HL-60/S4 treated with retinoic acid at 250 ng/mL for 4 days and 3 days (cell line): ENCODE results near the gene ZNF799.
"Not testable (repeated sequence)": the region's sequence is repeated elsewhere in the genome, so short reads cannot be mapped to it uniquely, and the experiment has no call there.

Source experiments
- in situ Hi-C: fragments of 300-500 bp; cut with MboI; formaldehyde crosslinking; loops from 2 replicates; pipeline ENCODE4 v1.7.0; 2022; ENCODE audit warnings: low sequenced_read_pairs

The ZNF799 gene

DNA sequence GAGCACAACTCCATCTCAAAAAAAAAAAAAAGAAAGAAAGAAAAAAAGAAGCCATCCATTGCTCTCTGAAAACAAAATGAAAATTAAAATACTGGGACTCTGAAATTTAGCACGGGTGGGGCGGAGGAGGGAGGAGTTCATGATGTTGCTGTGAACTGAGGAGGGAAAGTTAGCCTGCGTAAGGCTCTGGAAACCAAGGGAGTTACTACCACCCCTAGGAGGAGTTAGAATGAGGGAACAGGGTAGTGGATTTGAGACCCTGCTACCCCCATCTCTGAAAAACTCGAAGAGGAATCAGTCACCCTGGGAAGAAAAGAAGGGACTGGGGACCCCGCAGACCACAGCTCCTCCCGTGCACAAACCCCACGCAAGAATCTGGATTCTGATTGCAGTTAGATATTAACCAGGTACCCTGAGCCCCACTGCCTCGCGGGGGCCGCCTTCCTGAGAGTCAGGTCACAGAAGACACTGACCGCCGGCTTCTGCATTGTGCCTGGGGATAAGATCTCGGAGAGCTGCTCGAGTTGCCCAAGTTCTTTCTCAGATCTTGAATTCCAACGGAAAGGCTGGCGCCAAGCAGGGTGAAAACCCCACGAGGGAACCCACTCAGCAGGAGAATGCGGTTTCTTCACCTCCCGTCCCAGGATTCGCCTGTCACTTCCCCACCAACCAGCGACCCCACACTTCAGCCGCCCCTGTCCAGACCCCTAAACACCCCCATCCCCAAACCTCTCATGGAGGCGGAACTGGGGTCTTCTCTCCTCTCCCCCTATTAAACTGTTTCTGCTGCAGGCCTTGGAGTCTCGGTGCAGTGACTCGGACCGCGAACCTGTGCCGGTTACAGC, 36.5 kb downstream of the ZNF799 start:
- in situ Hi-C loops, result no loop called here

DNA sequence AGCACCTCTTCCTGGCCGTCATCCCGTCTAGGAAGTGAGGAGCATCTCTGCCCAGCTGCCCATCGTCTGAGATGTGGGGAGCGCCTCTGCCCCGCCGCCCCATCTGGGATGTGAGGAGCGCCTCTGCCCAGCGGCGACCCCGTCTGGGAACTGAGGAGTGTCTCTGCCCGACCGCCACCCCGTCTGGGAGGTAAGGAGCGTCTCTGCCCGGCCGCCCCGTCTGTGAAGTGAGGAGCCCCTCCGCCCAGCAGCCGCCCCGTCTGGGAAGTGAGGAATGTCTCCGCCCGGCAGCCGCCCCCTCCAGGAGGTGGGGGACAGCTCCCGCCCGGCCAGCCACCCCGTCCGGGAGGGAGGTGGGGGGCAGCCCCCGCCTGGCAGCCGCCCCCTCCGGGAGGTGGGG, 38.8 kb downstream of the ZNF799 start:
- in situ Hi-C loops, result not testable (repeated sequence)

DNA sequence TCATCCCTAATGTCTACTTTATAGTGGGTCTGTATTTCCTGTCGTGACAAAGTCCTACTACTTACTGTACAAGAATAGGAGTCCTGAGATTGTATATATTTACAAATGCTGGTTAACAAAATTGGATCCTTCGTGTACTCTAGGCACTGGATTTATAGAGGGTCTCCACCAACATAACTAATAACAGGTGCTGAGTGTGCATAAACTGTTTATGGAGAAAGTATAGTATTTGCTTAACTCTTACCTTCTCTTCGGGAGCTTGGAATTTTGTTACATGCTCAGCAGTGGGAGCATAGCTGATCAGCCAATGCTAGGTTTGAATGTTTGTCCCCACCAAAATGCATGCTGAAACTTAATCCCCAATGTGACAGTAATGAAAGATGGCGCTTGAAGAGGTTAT, 47.7 kb downstream of the ZNF799 start:
- in situ Hi-C loops, result no loop called here

DNA sequence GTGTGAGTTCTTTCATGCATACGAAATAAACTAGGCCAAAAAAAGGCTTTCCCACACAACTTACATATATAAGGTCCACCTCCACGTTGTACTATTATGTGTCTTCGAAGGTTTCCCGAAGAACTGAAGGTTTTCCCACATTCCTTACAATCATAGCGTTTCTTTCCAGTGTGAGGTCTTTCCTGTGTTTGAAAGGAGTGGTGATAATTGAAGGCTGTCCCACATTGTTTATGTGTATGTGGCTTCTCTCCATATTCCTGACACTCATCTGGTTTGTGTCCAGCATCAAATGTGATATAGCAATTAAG, 50.2 kb downstream of the ZNF799 start:
- in situ Hi-C loops, result no loop called here

DNA sequence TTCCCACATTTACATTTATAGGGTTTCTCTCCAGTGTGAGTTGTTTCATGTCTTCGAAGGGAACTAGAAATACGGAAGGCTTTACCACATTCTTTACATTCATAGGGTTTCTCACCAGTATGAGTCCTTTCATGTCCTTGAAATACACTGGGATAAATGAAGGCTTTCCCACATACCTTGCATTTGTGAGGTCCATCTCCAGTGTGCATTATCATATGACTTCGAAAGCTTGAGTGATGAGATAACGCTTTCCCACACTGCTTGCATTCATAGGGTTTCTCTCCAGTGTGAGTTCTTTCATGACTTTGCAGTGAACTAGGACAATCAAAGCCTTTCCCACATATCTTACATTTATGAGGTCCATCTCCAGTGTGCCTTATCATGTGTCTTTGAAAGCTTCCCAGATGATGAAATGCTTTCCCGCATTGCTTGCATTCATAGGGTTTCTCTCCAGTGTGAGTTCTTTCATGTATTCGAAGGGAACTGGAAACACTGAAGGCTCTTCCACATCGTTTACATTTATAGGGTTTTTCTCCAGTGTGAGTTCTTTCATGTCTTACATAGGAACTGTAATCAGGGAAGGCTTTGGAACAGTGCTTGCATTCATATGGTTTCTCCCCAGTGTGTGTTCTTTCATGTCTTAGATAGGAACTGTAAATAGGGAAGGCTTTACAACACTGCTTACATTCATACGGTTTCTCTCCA, 50.7 kb downstream of the ZNF799 start:
- in situ Hi-C loops, result no loop called here

DNA sequence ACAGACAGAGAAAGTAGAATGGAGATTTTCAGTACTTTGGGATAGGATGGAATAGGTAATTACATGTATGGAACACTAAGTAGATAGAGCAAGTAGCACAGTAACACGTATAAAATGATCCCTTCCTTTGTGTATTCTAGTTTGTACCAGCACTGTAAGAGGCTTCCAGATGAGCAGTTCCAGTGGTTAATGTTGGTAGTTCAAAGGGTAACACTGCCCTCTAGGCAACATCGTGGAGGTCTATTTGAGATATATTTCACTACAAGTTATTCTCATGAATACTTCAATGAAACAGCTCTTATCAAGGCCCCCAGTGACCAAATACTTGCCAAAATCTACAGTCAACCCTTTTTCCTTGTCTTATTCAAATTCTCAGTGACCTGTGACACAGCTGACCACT, 54.2 kb downstream of the ZNF799 start:
- in situ Hi-C loops, result no loop called here

DNA sequence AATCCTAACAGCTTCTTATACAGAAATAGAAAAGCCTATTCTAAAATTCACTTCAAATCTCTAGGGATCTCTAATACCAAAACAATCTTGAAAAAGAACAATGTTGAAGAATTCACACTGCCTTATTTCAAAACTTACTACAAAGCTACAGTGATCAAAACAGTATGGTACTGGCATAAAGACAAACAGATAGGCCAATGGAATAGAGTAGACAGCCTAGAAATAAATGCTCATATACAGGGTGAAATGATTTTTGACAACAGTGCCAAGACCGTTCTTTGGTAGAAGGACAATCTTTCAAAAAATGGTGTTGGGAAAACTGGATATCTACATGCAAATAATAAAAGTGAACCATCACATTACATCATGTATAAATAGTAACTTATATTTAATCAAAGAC, 55.9 kb downstream of the ZNF799 start:
- in situ Hi-C loops, result no loop called here
